Measurements from ENCODE around the gene DNASE1L1. TPM values are rescaled to one million over a fixed set of nuclear protein-coding genes. Genes with fewer than 3 reads are reported as not detected.

DNASE1L1 gene
- total RNA-seq, 1 experiment from 2014 or later, result 16.2 TPM

DNA sequence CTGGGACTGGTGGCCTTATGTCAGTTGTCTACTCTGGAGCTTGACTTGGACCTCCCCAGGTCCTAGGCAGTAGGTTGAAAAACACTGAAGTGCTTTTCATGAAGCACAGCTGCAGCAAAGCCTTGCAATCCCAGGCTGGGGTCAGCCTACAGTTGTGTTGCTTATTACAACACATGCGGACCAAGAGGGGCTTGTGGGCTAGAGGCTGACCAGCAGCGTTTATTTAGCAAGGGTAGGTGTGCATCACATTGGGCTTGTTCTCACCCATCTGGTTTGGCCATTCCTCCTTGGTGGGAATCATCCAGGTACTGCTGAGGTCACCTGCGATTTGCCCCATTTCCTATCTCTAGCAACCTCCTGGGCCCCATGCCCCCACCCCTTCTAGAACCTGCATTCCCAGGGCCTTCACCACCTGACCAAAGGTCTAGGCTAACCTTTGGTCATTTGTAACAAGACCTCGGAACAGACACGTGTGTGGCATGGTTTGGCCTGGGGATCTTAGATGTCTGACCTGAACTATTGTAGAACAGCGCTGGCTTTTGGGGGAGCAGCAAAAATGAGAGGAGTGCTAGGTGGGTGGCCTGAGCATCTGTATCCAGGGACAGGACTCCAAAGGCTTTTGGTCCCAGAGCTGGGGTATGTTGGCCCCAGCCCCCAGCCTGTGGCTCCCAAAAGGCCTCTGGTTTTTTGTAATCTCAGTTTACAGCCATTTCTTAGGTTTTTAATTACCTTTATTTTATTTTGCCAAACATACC, 7.8 kb downstream of the DNASE1L1 start (continued):
- 0 out of 2 replicates have a peak, but pooled peaks have one; percentile 40 for TF ChIP-seq ATF3 (CRISPR knock-in tag; conservative IDR thresholded peaks at IDR 0.05)
- no peak for TF ChIP-seq CBFB (CRISPR knock-in tag; IDR thresholded peaks at IDR 0.05; ENCODE audit: low read depth)
- no peak for TF ChIP-seq MAX (CRISPR knock-in tag; IDR thresholded peaks at IDR 0.05)
- no peak for TF ChIP-seq TEAD1 (CRISPR knock-in tag; IDR thresholded peaks at IDR 0.05)
- TF ChIP-seq RELA (CRISPR knock-in tag; IDR thresholded peaks at IDR 0.05; ENCODE audit: borderline replicate concordance), result no peak
- TF ChIP-seq ZNF425 (CRISPR knock-in tag; conservative IDR thresholded peaks at IDR 0.05), result peak; percentile 94
- no peak for TF ChIP-seq OVOL2 (CRISPR knock-in tag; IDR thresholded peaks at IDR 0.05; ENCODE audit: borderline replicate concordance)
- no peak for TF ChIP-seq ATF1 (CRISPR knock-in tag; IDR thresholded peaks at IDR 0.05)
- no peak for TF ChIP-seq CDX4 (CRISPR knock-in tag; IDR thresholded peaks at IDR 0.05; ENCODE audit: borderline replicate concordance)
- TF ChIP-seq, protein P1, sequence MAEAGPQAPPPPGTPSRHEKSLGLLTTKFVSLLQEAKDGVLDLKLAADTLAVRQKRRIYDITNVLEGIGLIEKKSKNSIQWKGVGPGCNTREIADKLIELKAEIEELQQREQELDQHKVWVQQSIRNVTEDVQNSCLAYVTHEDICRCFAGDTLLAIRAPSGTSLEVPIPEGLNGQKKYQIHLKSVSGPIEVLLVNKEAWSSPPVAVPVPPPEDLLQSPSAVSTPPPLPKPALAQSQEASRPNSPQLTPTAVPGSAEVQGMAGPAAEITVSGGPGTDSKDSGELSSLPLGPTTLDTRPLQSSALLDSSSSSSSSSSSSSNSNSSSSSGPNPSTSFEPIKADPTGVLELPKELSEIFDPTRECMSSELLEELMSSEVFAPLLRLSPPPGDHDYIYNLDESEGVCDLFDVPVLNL (CRISPR knock-in tag; IDR thresholded peaks at IDR 0.05; ENCODE audit: borderline replicate concordance, low read depth), result no peak
- TF ChIP-seq, protein P2, sequence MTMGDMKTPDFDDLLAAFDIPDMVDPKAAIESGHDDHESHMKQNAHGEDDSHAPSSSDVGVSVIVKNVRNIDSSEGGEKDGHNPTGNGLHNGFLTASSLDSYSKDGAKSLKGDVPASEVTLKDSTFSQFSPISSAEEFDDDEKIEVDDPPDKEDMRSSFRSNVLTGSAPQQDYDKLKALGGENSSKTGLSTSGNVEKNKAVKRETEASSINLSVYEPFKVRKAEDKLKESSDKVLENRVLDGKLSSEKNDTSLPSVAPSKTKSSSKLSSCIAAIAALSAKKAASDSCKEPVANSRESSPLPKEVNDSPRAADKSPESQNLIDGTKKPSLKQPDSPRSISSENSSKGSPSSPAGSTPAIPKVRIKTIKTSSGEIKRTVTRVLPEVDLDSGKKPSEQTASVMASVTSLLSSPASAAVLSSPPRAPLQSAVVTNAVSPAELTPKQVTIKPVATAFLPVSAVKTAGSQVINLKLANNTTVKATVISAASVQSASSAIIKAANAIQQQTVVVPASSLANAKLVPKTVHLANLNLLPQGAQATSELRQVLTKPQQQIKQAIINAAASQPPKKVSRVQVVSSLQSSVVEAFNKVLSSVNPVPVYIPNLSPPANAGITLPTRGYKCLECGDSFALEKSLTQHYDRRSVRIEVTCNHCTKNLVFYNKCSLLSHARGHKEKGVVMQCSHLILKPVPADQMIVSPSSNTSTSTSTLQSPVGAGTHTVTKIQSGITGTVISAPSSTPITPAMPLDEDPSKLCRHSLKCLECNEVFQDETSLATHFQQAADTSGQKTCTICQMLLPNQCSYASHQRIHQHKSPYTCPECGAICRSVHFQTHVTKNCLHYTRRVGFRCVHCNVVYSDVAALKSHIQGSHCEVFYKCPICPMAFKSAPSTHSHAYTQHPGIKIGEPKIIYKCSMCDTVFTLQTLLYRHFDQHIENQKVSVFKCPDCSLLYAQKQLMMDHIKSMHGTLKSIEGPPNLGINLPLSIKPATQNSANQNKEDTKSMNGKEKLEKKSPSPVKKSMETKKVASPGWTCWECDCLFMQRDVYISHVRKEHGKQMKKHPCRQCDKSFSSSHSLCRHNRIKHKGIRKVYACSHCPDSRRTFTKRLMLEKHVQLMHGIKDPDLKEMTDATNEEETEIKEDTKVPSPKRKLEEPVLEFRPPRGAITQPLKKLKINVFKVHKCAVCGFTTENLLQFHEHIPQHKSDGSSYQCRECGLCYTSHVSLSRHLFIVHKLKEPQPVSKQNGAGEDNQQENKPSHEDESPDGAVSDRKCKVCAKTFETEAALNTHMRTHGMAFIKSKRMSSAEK (CRISPR knock-in tag; IDR thresholded peaks at IDR 0.05; ENCODE audit: borderline replicate concordance), result peak; percentile 91
- TF ChIP-seq KAT7 (CRISPR knock-in tag; IDR thresholded peaks at IDR 0.05; ENCODE audit: borderline replicate concordance), result no peak
- no peak for TF ChIP-seq ZNF263 (CRISPR knock-in tag; IDR thresholded peaks at IDR 0.05; ENCODE audit: low read depth)
- no peak for TF ChIP-seq E2F5 (CRISPR knock-in tag; IDR thresholded peaks at IDR 0.05)
- TF ChIP-seq, protein P3, sequence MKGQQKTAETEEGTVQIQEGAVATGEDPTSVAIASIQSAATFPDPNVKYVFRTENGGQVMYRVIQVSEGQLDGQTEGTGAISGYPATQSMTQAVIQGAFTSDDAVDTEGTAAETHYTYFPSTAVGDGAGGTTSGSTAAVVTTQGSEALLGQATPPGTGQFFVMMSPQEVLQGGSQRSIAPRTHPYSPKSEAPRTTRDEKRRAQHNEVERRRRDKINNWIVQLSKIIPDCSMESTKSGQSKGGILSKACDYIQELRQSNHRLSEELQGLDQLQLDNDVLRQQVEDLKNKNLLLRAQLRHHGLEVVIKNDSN (CRISPR knock-in tag; IDR thresholded peaks at IDR 0.05), result no peak
- no peak for TF ChIP-seq ZNF423 (CRISPR knock-in tag; IDR thresholded peaks at IDR 0.05)
- TF ChIP-seq, protein P4, sequence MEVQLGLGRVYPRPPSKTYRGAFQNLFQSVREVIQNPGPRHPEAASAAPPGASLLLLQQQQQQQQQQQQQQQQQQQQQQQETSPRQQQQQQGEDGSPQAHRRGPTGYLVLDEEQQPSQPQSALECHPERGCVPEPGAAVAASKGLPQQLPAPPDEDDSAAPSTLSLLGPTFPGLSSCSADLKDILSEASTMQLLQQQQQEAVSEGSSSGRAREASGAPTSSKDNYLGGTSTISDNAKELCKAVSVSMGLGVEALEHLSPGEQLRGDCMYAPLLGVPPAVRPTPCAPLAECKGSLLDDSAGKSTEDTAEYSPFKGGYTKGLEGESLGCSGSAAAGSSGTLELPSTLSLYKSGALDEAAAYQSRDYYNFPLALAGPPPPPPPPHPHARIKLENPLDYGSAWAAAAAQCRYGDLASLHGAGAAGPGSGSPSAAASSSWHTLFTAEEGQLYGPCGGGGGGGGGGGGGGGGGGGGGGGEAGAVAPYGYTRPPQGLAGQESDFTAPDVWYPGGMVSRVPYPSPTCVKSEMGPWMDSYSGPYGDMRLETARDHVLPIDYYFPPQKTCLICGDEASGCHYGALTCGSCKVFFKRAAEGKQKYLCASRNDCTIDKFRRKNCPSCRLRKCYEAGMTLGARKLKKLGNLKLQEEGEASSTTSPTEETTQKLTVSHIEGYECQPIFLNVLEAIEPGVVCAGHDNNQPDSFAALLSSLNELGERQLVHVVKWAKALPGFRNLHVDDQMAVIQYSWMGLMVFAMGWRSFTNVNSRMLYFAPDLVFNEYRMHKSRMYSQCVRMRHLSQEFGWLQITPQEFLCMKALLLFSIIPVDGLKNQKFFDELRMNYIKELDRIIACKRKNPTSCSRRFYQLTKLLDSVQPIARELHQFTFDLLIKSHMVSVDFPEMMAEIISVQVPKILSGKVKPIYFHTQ (CRISPR knock-in tag; IDR thresholded peaks at IDR 0.05), result peak; percentile 88
- TF ChIP-seq PRDM15 (CRISPR knock-in tag; IDR thresholded peaks at IDR 0.05), result no peak
- TF ChIP-seq ZBTB21 (CRISPR knock-in tag; IDR thresholded peaks at IDR 0.05; ENCODE audit: borderline replicate concordance), result no peak
- TF ChIP-seq GABPB1 (CRISPR knock-in tag; IDR thresholded peaks at IDR 0.05), result no peak

Data from WTC11 (cell line).